Transverse colon (tissue), 4 donors: Measurements from ENCODE around the gene MPHOSPH10. TPM values are rescaled to one million over a fixed set of nuclear protein-coding genes. Genes with fewer than 3 reads are reported as not detected.
"Not testable (repeated sequence)": the region's sequence is repeated elsewhere in the genome, so short reads cannot be mapped to it uniquely, and the experiment has no call there.

Experiments
- DNase-seq: peaks from one replicate; pipeline ENCODE4 v3.0.0-alpha.2; 2019
- H3K27ac ChIP-seq, 4 donors: fragments of 200-600 bp; sonication (generic); 2 replicates each; pipeline ENCODE4 v1.5.1; 2016 to 2018; ENCODE audit warnings: inconsistent platforms in 4 of 4
- H3K27me3 ChIP-seq: fragments of 200-600 bp; sonication (generic); 2 replicates; pipeline ENCODE4 v1.5.1; 2017; ENCODE audit warnings: inconsistent platforms
- H3K36me3 ChIP-seq, 4 donors: fragments of 200-600 bp; sonication (generic); 2 replicates each; pipeline ENCODE4 v1.5.1; 2017 to 2019; ENCODE audit warnings: inconsistent platforms in 4 of 4
- H3K4me1 ChIP-seq, 4 donors: fragments of 200-600 bp; sonication (generic); 2 replicates each; pipeline ENCODE4 v1.5.1; 2017 to 2020; ENCODE audit warnings: inconsistent platforms in 4 of 4
- H3K4me3 ChIP-seq, 4 donors: fragments of 200-600 bp; sonication (generic); 1 replicate in 1 of 4; 2 replicates in 3 of 4; pipeline versions ENCODE4 v1.5.1 to v1.6.1; 2017 to 2019; ENCODE audit warnings: inconsistent platforms in 4 of 4
- H3K9me3 ChIP-seq, 2 donors: fragments of 200-600 bp; sonication (generic); 2 replicates each; pipeline ENCODE4 v1.5.1; 2017 to 2019; ENCODE audit warnings: inconsistent platforms in 2 of 2
- EP300 ChIP-seq: sonication (generic); formaldehyde crosslinking; IDR thresholded peaks from one replicate; pipeline ENCODE4 v1.6.1; 2017; ENCODE audit warnings: antibody characterized with exemption, low read depth
- POLR2A ChIP-seq: fragments of 450-650 bp; IDR thresholded peaks from one replicate; pipeline ENCODE4 v1.6.1; 2016; ENCODE audit warnings: antibody characterized with exemption, mild to moderate bottlenecking, moderate library complexity
- POLR2AphosphoS5 ChIP-seq, 3 donors: sonication (generic); formaldehyde crosslinking; IDR thresholded peaks; one replicate each; pipeline ENCODE4 v1.6.1; 2016; ENCODE audit warnings: antibody characterized with exemption in 3 of 3
- WGBS, 2 donors: methylation state at CpG; one replicate each; pipeline ENCODE4 v1.1.5; 2018; ENCODE audit warnings: low coverage in 1 of 2; 5-methylcytosine and 5-hydroxymethylcytosine counted together
- in situ Hi-C, 4 donors: fragments of 200-750 bp; cut with MboI; loops; one replicate each; pipeline versions ENCODE4 v1.15.0 to v1.15.1; 2017; ENCODE audit warnings: low sequenced_read_pairs in 3 of 4, low pct_ligation_motif_present in 1 of 4, low pct_unique_long_range_greater_than_20kb in 1 of 4
- intact Hi-C: fragments of 100-400 bp; cut with DNase I; formaldehyde crosslinking; loops from one replicate; pipeline ENCODE4 v1.15.1; 2023; ENCODE audit warnings: low total_unique reads
- total RNA-seq, 4 donors: library from RNA; depleted of rRNA; stranded (reverse); fragments of >200 nt; gene quantifications; one replicate each; pipeline ENCODE4 v1.1.0, GENCODE V29; 2016
- TF ChIP-seq, protein P1 (sequence below), 5 experiments: fragments of 200-600 bp in 3 of 5; fragments of 450-650 bp in 2 of 5; sonication (generic) in 3 of 5; IDR thresholded peaks; 1 replicate in 2 of 5; 2 replicates in 3 of 5; pipeline ENCODE4 v1.5.1; 2016 to 2017; ENCODE audit warnings: antibody characterized with exemption in 5 of 5, inconsistent platforms in 3 of 5, mild to moderate bottlenecking in 2 of 5, moderate library complexity in 1 of 5

The MPHOSPH10 gene
- total RNA-seq, 4 donors from 2014 or later = 7.5 to 22.9 (median 12.8) TPM

GRCh38 chr2:71166812-71167211, 36.4 kb downstream of the MPHOSPH10 start:
- in situ Hi-C loops = loop anchor here in 1 of 4 donors (25.0 kb wide), 1 partner anchor 345 kb away; no protein-coding TSS in a partner anchor
- TF ChIP-seq POLR2A (no peak), EP300 (no peak), POLR2AphosphoS5 (IDR thresholded peaks at IDR 0.05) (no peak)
- TF ChIP-seq, protein P1, sequence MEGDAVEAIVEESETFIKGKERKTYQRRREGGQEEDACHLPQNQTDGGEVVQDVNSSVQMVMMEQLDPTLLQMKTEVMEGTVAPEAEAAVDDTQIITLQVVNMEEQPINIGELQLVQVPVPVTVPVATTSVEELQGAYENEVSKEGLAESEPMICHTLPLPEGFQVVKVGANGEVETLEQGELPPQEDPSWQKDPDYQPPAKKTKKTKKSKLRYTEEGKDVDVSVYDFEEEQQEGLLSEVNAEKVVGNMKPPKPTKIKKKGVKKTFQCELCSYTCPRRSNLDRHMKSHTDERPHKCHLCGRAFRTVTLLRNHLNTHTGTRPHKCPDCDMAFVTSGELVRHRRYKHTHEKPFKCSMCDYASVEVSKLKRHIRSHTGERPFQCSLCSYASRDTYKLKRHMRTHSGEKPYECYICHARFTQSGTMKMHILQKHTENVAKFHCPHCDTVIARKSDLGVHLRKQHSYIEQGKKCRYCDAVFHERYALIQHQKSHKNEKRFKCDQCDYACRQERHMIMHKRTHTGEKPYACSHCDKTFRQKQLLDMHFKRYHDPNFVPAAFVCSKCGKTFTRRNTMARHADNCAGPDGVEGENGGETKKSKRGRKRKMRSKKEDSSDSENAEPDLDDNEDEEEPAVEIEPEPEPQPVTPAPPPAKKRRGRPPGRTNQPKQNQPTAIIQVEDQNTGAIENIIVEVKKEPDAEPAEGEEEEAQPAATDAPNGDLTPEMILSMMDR (IDR thresholded peaks at IDR 0.05) = no peak
- 87% methylated on average over 3 of the region's 3 CpGs; no CpG with 5 or more reads in 1 of the 2 donors for WGBS, 2 donors

GRCh38 chr2:71173096-71173495, 42.7 kb downstream of the MPHOSPH10 start:
- 52 to 71% methylated on average over 1 of the region's 1 CpG for WGBS, 2 donors
- Histone ChIP-seq H3K4me1 (no peaks in the 10 kb centered on the region), H3K9me3 (no peaks in the 10 kb centered on the region), H3K36me3 (no peaks in the 10 kb centered on the region), H3K4me3 (no peak overlapping the region), H3K27me3 (no peaks in the 10 kb centered on the region), H3K27ac (no peak overlapping the region)
- intact Hi-C loops (no loop called here), in situ Hi-C loops (loop anchor here in 1 of 4 donors (25.0 kb wide), 1 partner anchor 339 kb away; no protein-coding TSS in a partner anchor)
- TF ChIP-seq POLR2AphosphoS5 (IDR thresholded peaks at IDR 0.05) (no peak), EP300 (no peak), POLR2A (no peak)
- TF ChIP-seq, protein P1 (IDR thresholded peaks at IDR 0.05) = no peak
- no peak for DNase-seq

More at GRCh38 chr2:71166812-71167211, 36.4 kb downstream of the MPHOSPH10 start:
- no peaks in the 10 kb centered on the region for H3K27me3 ChIP-seq
- H3K4me3 ChIP-seq = no peak overlapping the region
- no peaks in the 10 kb centered on the region for H3K4me1 ChIP-seq
- no peak for DNase-seq
- intact Hi-C loops = no loop called here
- H3K36me3 ChIP-seq = no peaks in the 10 kb centered on the region
- no peaks in the 10 kb centered on the region for H3K9me3 ChIP-seq
- H3K27ac ChIP-seq = no peak overlapping the region

GRCh38 chr2:71174207-71174606, 43.8 kb downstream of the MPHOSPH10 start:
- H3K4me3 ChIP-seq = no peak overlapping the region
- H3K9me3 ChIP-seq = no peaks in the 10 kb centered on the region
- H3K4me1 ChIP-seq = no peaks in the 10 kb centered on the region
- WGBS, 2 donors = 54 to 60% methylated on average over 2 to 3 of the region's 3 CpGs
- no peak overlapping the region for H3K27ac ChIP-seq
- in situ Hi-C loops (loop anchor here in 1 of 4 donors (25.0 kb wide), 1 partner anchor 338 kb away; no protein-coding TSS in a partner anchor), intact Hi-C loops (no loop called here)
- TF ChIP-seq, protein P1 (IDR thresholded peaks at IDR 0.05) = no peak
- no peak for TF ChIP-seq POLR2A
- no peak for TF ChIP-seq EP300
- TF ChIP-seq POLR2AphosphoS5 (IDR thresholded peaks at IDR 0.05) = no peak
- DNase-seq = no peak
- no peaks in the 10 kb centered on the region for H3K27me3 ChIP-seq
- H3K36me3 ChIP-seq = no peaks in the 10 kb centered on the region

GRCh38 chr2:71178836-71179235, 48.4 kb downstream of the MPHOSPH10 start:
- H3K9me3 ChIP-seq, H3K36me3 ChIP-seq, DNase-seq, intact Hi-C loops, H3K27me3 ChIP-seq, H3K4me1 ChIP-seq, H3K4me3 ChIP-seq, H3K27ac ChIP-seq, in situ Hi-C loops: not testable (repeated sequence)
- 77 to 79% methylated on average over 3 to 8 of the region's 8 CpGs for WGBS, 2 donors

- DNase-seq = no peak
- Histone ChIP-seq H3K4me3 (no peak overlapping the region), H3K27me3 (no peaks in the 10 kb centered on the region), H3K9me3 (no peaks in the 10 kb centered on the region), H3K4me1 (no peaks in the 10 kb centered on the region), H3K27ac (no peak overlapping the region), H3K36me3 (no peaks in the 10 kb centered on the region)
- intact Hi-C loops = no loop called here
- 79 to 84% methylated on average over 2 of the region's 2 CpGs for WGBS, 2 donors
- TF ChIP-seq POLR2A (no peak), POLR2AphosphoS5 (IDR thresholded peaks at IDR 0.05) (no peak), EP300 (no peak)
- TF ChIP-seq, protein P1 (IDR thresholded peaks at IDR 0.05) = no peak
- in situ Hi-C loops = no loop called here
Measured at GRCh38 chr2:71181316-71181715, 50.9 kb downstream of the MPHOSPH10 start.

- intact Hi-C loops, in situ Hi-C loops, H3K4me3 ChIP-seq, H3K4me1 ChIP-seq, H3K9me3 ChIP-seq, H3K36me3 ChIP-seq, DNase-seq, H3K27ac ChIP-seq, H3K27me3 ChIP-seq: not testable (repeated sequence)
- 25 to 41% methylated on average over 1 to 5 of the region's 5 CpGs for WGBS, 2 donors
Measured at GRCh38 chr2:71183306-71184115, 53.1 kb downstream of the MPHOSPH10 start.
